Measurements from ENCODE around the gene SUN2. TPM values are rescaled to one million over a fixed set of nuclear protein-coding genes. Genes with fewer than 3 reads are reported as not detected.

The SUN2 gene
- total and polyA plus RNA-seq, 2 of the 4 experiments (the other 2 are of a cell fraction): 27.8 to 50.0 TPM

DNA sequence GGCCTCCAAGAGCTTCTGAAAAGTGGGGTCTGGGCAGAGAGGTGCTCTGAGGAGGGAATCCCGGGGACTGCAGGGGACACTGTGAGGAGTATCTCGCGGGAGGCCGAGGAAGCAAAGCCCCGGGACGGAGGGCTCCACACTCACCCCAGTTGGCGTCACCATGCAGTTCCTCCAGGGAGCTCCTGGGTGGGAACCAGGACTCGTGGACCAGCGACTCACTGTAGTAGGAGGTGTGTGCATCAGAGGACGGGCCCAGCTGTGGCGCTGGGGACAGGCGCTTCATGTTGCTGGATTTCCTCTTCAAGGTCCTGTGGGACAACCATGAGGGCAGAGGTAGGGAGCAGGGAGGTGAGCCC is 4.8 kb downstream of the SUN2 start:
- Histone ChIP-seq H2AFZ (replicated peaks; ENCODE audit: low read length, poor library complexity) (no peak overlapping the region), H2AK9ac (replicated peaks; ENCODE audit: low read depth, low read length, poor library complexity) (no peak overlapping the region), H3K9me3 (ENCODE audit: control insufficient read depth, insufficient read depth, low read length) (no peaks in the 10 kb centered on the region), H4K91ac (ENCODE audit: insufficient read depth, low read depth, low read length) (no peak overlapping the region), H3K4me3 (ENCODE audit: insufficient read depth, low read depth, low read length) (no peak overlapping the region), H3K14ac (replicated peaks; ENCODE audit: low read depth, low read length) (no peak overlapping the region), H3K4ac (ENCODE audit: low read depth, low read length) (no peak overlapping the region), H4K20me1 (ENCODE audit: insufficient read depth, low read length) (peaks cover 4% of the 10 kb centered on the region; the same call in 1 of the 2 replicates), H2BK120ac (ENCODE audit: low read depth, low read length) (no peak overlapping the region), H3K18ac (ENCODE audit: low read depth, low read length) (no peak overlapping the region), H3K36me3 (ENCODE audit: control insufficient read depth, insufficient read depth, low read length) (peaks cover 49% of the 10 kb centered on the region), H2AK5ac (ENCODE audit: low read depth, low read length) (no peak overlapping the region), H4K8ac (ENCODE audit: low read depth in 2 of 2, low read length in 2 of 2) (no peak overlapping the region), H3K4me2 (ENCODE audit: low read depth, low read length) (no peak overlapping the region), H3K27me3 (ENCODE audit: control insufficient read depth, insufficient read depth, low read length) (no peaks in the 10 kb centered on the region), H2BK5ac (ENCODE audit: low read depth, low read length, poor library complexity, severe bottlenecking) (no peak overlapping the region), H3K9ac (ENCODE audit: low read depth, low read length) (no peak overlapping the region), H3K79me1 (ENCODE audit: low read depth in 1 of 2, low read length in 2 of 2) (peaks cover 17 to 58% of the 10 kb centered on the region in 2 experiments), H4K5ac (ENCODE audit: low read depth, low read length) (no peak overlapping the region), H3K27ac (ENCODE audit: insufficient read depth, low read length) (no peak overlapping the region), H2BK15ac (ENCODE audit: low read depth, low read length) (no peak overlapping the region), H3K4me1 (ENCODE audit: control insufficient read depth, insufficient read depth, low read length) (peaks cover 11% of the 10 kb centered on the region), H3K23ac (ENCODE audit: low read depth, low read length) (no peak overlapping the region), H3K56ac (ENCODE audit: extremely low read depth, insufficient read depth, low read length) (no peak overlapping the region), H3K9me1 (ENCODE audit: insufficient read depth, low read length) (peaks cover 7% of the 10 kb centered on the region; the same call in 1 of the 2 replicates), H2BK20ac (ENCODE audit: low read depth, low read length) (no peak overlapping the region)
- intact Hi-C loops (cut with micrococcal nuclease) (no loop called here), in situ Hi-C loops (cut with MboI; ENCODE audit: low sequenced_read_pairs) (no loop called here), dilution Hi-C loops (cut with HindIII; ENCODE audit: low sequenced_read_pairs, unreplicated experiment) (no loop called here)
- CTCF ChIA-PET: no interaction called here
- TF ChIP-seq, protein P1, sequence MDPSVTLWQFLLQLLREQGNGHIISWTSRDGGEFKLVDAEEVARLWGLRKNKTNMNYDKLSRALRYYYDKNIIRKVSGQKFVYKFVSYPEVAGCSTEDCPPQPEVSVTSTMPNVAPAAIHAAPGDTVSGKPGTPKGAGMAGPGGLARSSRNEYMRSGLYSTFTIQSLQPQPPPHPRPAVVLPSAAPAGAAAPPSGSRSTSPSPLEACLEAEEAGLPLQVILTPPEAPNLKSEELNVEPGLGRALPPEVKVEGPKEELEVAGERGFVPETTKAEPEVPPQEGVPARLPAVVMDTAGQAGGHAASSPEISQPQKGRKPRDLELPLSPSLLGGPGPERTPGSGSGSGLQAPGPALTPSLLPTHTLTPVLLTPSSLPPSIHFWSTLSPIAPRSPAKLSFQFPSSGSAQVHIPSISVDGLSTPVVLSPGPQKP (IDR thresholded peaks at IDR 0.05; ENCODE audit: borderline replicate concordance, low read depth, low read length): no peak
- TF ChIP-seq POLR2A (IDR thresholded peaks at IDR 0.05; ENCODE audit: low read depth, low read length) (no peak), FOS (IDR thresholded peaks at IDR 0.05; ENCODE audit: low read depth, low read length) (no peak), RAD21 (IDR thresholded peaks at IDR 0.05; ENCODE audit: low read length) (no peak), MXI1 (IDR thresholded peaks at IDR 0.05; ENCODE audit: borderline replicate concordance, low read depth, low read length) (no peak), SMC3 (IDR thresholded peaks at IDR 0.05; ENCODE audit: low read depth, low read length) (no peak), CEBPB (IDR thresholded peaks at IDR 0.05; ENCODE audit: low read depth, low read length) (no peak), MAZ (IDR thresholded peaks at IDR 0.05; ENCODE audit: borderline replicate concordance, low read depth, low read length) (no peak)
- no TSS peak for BruUV-seq (replicated peaks)
- no peak for ATAC-seq (ENCODE audit: low read depth)
- 95% methylated on average over 8 of the region's 12 CpGs; no CpG with 5 or more reads in 1 of the 2 experiments for WGBS, 2 experiments (ENCODE audit: extremely low coverage in 2 of 2, insufficient read length in 1 of 2)
- no peak for DNase-seq
- POLR2A ChIA-PET (ENCODE audit: unreplicated experiment): no interaction called here
